K562 (cell line): ENCODE measurements around the gene DDAH2. TPM values are rescaled to one million over a fixed set of nuclear protein-coding genes. Genes with fewer than 3 reads are reported as not detected.

Experiments used
- ARID1B ChIP-seq: fragments of 450-650 bp; IDR thresholded peaks from 2 replicates; pipeline ENCODE4 v1.6.1; 2016; ENCODE audit warnings: antibody characterized with exemption, mild to moderate bottlenecking, inconsistent platforms
- ATF3 ChIP-seq, 2 experiments: fragments of 450-650 bp in 1 of 2; sonication (generic) in 1 of 2; formaldehyde crosslinking in 1 of 2; IDR thresholded peaks in 1 of 2; conservative IDR thresholded peaks in 1 of 2; 2 replicates each; pipeline versions ENCODE4 v1.6.1 to v1.8.1; 2016 to 2023; ENCODE audit warnings: mild to moderate bottlenecking in 2 of 2, moderate library complexity in 2 of 2, inconsistent platforms in 1 of 2, missing genetic modification reagents in 1 of 2
- BRF2 ChIP-seq: IDR thresholded peaks from 3 replicates; pipeline ENCODE4 v1.6.1; 2011; ENCODE audit warnings: borderline replicate concordance, mild to moderate bottlenecking; ENCODE audit not compliant: insufficient read length, insufficient read depth
- DNMT1 ChIP-seq: fragments of 450-650 bp; IDR thresholded peaks from 2 replicates; pipeline ENCODE4 v1.6.1; 2016; ENCODE audit warnings: antibody characterized with exemption, mild to moderate bottlenecking
- E2F5 ChIP-seq: sonication (generic); formaldehyde crosslinking; IDR thresholded peaks from 2 replicates; pipeline ENCODE4 v1.8.0; 2022; ENCODE audit warnings: mild to moderate bottlenecking, missing genetic modification reagents
- FOXP1 ChIP-seq: sonication (generic); formaldehyde crosslinking; IDR thresholded peaks from 2 replicates; pipeline ENCODE4 v1.8.0; 2022; ENCODE audit warnings: mild to moderate bottlenecking, missing genetic modification reagents
- IRF9 ChIP-seq: fragments of 450-650 bp; IDR thresholded peaks from 2 replicates; pipeline ENCODE4 v1.6.1; 2016; ENCODE audit warnings: missing biosample characterization, missing genetic modification characterization
- JUN ChIP-seq, 2 experiments: sonication (generic) in 1 of 2; formaldehyde crosslinking in 1 of 2; IDR thresholded peaks; 2 replicates each; pipeline versions ENCODE4 v1.6.1 to v1.8.0; 2012 to 2022; ENCODE audit warnings: borderline replicate concordance in 2 of 2, mild to moderate bottlenecking in 2 of 2, improper control_type of control experiment in 1 of 2, low read depth in 1 of 2, low read length in 1 of 2, missing genetic modification reagents in 1 of 2
- KLF6 ChIP-seq: fragments of 250-450 bp; sonication (Bioruptor Pico); IDR thresholded peaks from 2 replicates; pipeline ENCODE4 v1.4.0; 2020; ENCODE audit warnings: mild to moderate bottlenecking, moderate library complexity, borderline replicate concordance
- NR2C2 ChIP-seq, 2 experiments: fragments of 200-800 bp in 1 of 2; sonication (Bioruptor generic) in 1 of 2; sonication (generic) in 1 of 2; formaldehyde crosslinking in 1 of 2; IDR thresholded peaks; 2 replicates each; pipeline versions ENCODE4 v1.6.1 to v1.8.0; 2016 to 2022; ENCODE audit warnings: mild to moderate bottlenecking in 1 of 2, missing compliant biosample characterization in 1 of 2, missing genetic modification characterization in 1 of 2, missing genetic modification reagents in 1 of 2
- NR3C1 ChIP-seq: sonication (generic); formaldehyde crosslinking; IDR thresholded peaks from 2 replicates; pipeline ENCODE4 v1.8.1; 2022; ENCODE audit warnings: missing genetic modification reagents
- RBM22 ChIP-seq: fragments of 200-400 bp; formaldehyde crosslinking; IDR thresholded peaks from 2 replicates; pipeline ENCODE4 v1.6.1; 2018; ENCODE audit warnings: low read length, low read depth; ENCODE audit not compliant: poor library complexity, severe bottlenecking
- SMARCA4 ChIP-seq: fragments of 450-650 bp; IDR thresholded peaks from 2 replicates; pipeline ENCODE4 v1.6.1; 2016
- SP1 ChIP-seq: sonication (generic); formaldehyde crosslinking; IDR thresholded peaks from 2 replicates; pipeline ENCODE4 v1.8.1; 2022; ENCODE audit warnings: mild to moderate bottlenecking, missing genetic modification reagents
- TEAD1 ChIP-seq, 2 experiments: fragments of 450-650 bp in 1 of 2; sonication (generic) in 1 of 2; formaldehyde crosslinking; IDR thresholded peaks; 2 replicates each; pipeline versions ENCODE4 v1.4.0 to v1.8.0; 2020 to 2022; ENCODE audit warnings: mild to moderate bottlenecking in 2 of 2, missing genetic modification reagents in 1 of 2
- THRAP3 ChIP-seq: fragments of 450-650 bp; IDR thresholded peaks from 2 replicates; pipeline ENCODE4 v1.6.1; 2016; ENCODE audit warnings: mild to moderate bottlenecking, inconsistent platforms, borderline replicate concordance
- ZBED1 ChIP-seq: IDR thresholded peaks from 2 replicates; pipeline ENCODE4 v1.6.1; 2014
- ZNF133 ChIP-seq: fragments of 250-450 bp; sonication (Bioruptor Pico); IDR thresholded peaks from 2 replicates; pipeline ENCODE4 v1.4.0; 2020; ENCODE audit warnings: mild to moderate bottlenecking
- ZNF354B ChIP-seq: fragments of 250-450 bp; sonication (Bioruptor Pico); IDR thresholded peaks from 2 replicates; pipeline ENCODE4 v1.4.0; 2020
- ZNF740 ChIP-seq, 3 experiments: fragments of 200-800 bp in 1 of 3; sonication (Bioruptor generic) in 1 of 3; sonication (generic) in 1 of 3; formaldehyde crosslinking in 1 of 3; IDR thresholded peaks; 2 replicates each; pipeline versions ENCODE4 v1.6.1 to v1.8.0; 2016 to 2022; ENCODE audit warnings: mild to moderate bottlenecking in 2 of 3, missing compliant biosample characterization in 2 of 3, missing genetic modification characterization in 2 of 3, missing genetic modification reagents in 1 of 3
- polyA plus RNA-seq, 8 experiments: library from polyadenylated mRNA; depleted of rRNA in 4 of 8; stranded (reverse) in 5 of 8; unstranded in 3 of 8; fragments of >200 nt; fragmentation: Nextera tagmentation in 2 of 8; fragmentation: Illumina TruSeq in 1 of 8; extraction: Ambion mirVana in 2 of 8; extraction: Trizol in 1 of 8; gene quantifications; 2 replicates each; pipeline versions ENCODE4 v1.2.1 to v1.2.3, GENCODE V29; 2011 to 2014; ENCODE audit warnings: inconsistent platforms in 1 of 8, missing spikeins in 1 of 8
- total RNA-seq, 7 experiments: library from RNA; depleted of rRNA in 6 of 7; stranded (reverse); fragments of >200 nt in 6 of 7; fragmentation: Illumina TruSeq in 2 of 7; extraction: Trizol in 2 of 7; gene quantifications; 2 replicates each; pipeline versions ENCODE4 v1.2.1 to v1.2.3, GENCODE V29; 2011 to 2021; ENCODE audit warnings: low replicate concordance in 1 of 7

Gene DDAH2
- total and polyA plus RNA-seq, 9 of the 15 experiments (the other 6 are each of a cell fraction or from before 2014, with no cell fraction given), result 1.8 to 45.4 (median 21.4) TPM

- peak in 1 of 2 experiments; percentile 70; a peak in 2 of 4 replicates for TF ChIP-seq TEAD1 (CRISPR knock-in tag; IDR thresholded peaks at IDR 0.05)
- TF ChIP-seq DNMT1, result no peak
- TF ChIP-seq SP1 (CRISPR knock-in tag), result peak; percentile 89
- TF ChIP-seq ZNF740 (CRISPR knock-in tag; IDR thresholded peaks at IDR 0.05), result 0 out of 2 replicates have a peak, but pooled peaks have one; percentile 67
- TF ChIP-seq ZNF740 (tag; IDR thresholded peaks at IDR 0.05), result no peak
- TF ChIP-seq IRF9 (tag), result no peak
- no peak for TF ChIP-seq ATF3 (IDR thresholded peaks at IDR 0.05)
- no peak for TF ChIP-seq ATF3 (CRISPR knock-in tag; conservative IDR thresholded peaks at IDR 0.05)
- 0 out of 2 replicates have a peak, but pooled peaks have one; percentile 7 for TF ChIP-seq SMARCA4
- 0 out of 2 replicates have a peak, but pooled peaks have one; percentile 12 for TF ChIP-seq ZBED1
- peak; percentile 87 for TF ChIP-seq RBM22
- peak; percentile 79; the same call in 1 of the 2 replicates for TF ChIP-seq FOXP1 (CRISPR knock-in tag)
- TF ChIP-seq NR3C1 (CRISPR knock-in tag), result no peak
- no peak for TF ChIP-seq JUN (IDR thresholded peaks at IDR 0.05; ENCODE audit: borderline replicate concordance, low read depth, low read length)
- TF ChIP-seq JUN (CRISPR knock-in tag; IDR thresholded peaks at IDR 0.05; ENCODE audit: borderline replicate concordance), result no peak
- TF ChIP-seq THRAP3, result no peak
- no peak for TF ChIP-seq ZNF133 (CRISPR knock-in tag)
- no peak for TF ChIP-seq ZNF354B (CRISPR knock-in tag)
- TF ChIP-seq KLF6, result 0 out of 2 replicates have a peak, but pooled peaks have one; percentile 2
- peak; percentile 15; the same call in 1 of the 2 replicates for TF ChIP-seq E2F5 (CRISPR knock-in tag)
- TF ChIP-seq BRF2, result no peak
- no peak for TF ChIP-seq ARID1B
- peak; percentile 65; the same call in 1 of the 2 replicates for TF ChIP-seq NR2C2 (CRISPR knock-in tag; IDR thresholded peaks at IDR 0.05)
- no peak for TF ChIP-seq NR2C2 (tag; IDR thresholded peaks at IDR 0.05)
These were observed 1.1 kb downstream of the DDAH2 start (continued) for GRCh38 chr6:31727717-31728671.
